CD4-positive, alpha-beta T cell treated with Interleukin-17A for 1 hour (primary cell): ENCODE data around the gene SLCO1C1.

ENCODE experiments used
- DNase-seq: peaks from one replicate; pipeline ENCODE4 v3.0.0-alpha.2; 2020

The SLCO1C1 gene

GRCh38 chr12:20801035-20801434 is 105.9 kb downstream of the SLCO1C1 start:
- no peak for DNase-seq
